ENCODE data around the gene LARP1. TPM values are rescaled to one million over a fixed set of nuclear protein-coding genes. Genes with fewer than 3 reads are reported as not detected.
A peak's percentile ranks its signal among the peaks of the same experiment; 100 is the strongest.
"Not testable (repeated sequence)": the region's sequence is repeated elsewhere in the genome, so short reads cannot be mapped to it uniquely, and the experiment has no call there.

The LARP1 gene
- total RNA-seq, 2 experiments from 2014 or later: 200 to 203 TPM

DNA sequence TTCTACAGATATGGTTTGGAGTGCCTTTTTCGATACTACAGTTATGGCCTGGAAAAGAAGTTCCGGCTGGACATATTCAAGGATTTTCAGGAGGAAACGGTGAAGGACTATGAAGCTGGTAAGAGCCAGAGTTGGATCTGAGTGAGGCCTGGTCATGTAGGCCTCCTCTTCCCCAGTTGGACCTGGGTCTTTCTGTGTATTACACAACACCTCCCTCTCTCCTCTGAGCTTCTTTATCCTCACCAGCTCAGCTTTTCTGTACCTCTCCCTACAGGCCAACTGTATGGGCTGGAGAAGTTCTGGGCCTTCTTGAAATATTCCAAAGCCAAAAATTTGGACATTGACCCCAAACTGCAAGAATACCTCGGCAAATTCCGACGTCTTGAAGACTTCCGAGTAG lies 56.1 kb downstream of the LARP1 start:
- Mint-ChIP-seq H3K36me3 (ENCODE audit: low read depth) (peaks cover 62% of the 10 kb centered on the region), H3K9me3 (no peaks in the 10 kb centered on the region), H3K27me3 (ENCODE audit: low read depth) (no peaks in the 10 kb centered on the region), H3K4me1 (ENCODE audit: low read depth) (peaks cover 24% of the 10 kb centered on the region), H3K27ac (no peak overlapping the region), H3K4me3 (no peak overlapping the region)
- intact Hi-C loops (cut with micrococcal nuclease): no loop called here
- CTCF ChIA-PET: interaction anchor here (0.6 to 2.1 kb wide), 5 partner anchors 9 to 161 kb away, joined by 3 to 12 read pairs (median 3); no protein-coding TSS in a partner anchor
- no peak for DNase-seq

DNA sequence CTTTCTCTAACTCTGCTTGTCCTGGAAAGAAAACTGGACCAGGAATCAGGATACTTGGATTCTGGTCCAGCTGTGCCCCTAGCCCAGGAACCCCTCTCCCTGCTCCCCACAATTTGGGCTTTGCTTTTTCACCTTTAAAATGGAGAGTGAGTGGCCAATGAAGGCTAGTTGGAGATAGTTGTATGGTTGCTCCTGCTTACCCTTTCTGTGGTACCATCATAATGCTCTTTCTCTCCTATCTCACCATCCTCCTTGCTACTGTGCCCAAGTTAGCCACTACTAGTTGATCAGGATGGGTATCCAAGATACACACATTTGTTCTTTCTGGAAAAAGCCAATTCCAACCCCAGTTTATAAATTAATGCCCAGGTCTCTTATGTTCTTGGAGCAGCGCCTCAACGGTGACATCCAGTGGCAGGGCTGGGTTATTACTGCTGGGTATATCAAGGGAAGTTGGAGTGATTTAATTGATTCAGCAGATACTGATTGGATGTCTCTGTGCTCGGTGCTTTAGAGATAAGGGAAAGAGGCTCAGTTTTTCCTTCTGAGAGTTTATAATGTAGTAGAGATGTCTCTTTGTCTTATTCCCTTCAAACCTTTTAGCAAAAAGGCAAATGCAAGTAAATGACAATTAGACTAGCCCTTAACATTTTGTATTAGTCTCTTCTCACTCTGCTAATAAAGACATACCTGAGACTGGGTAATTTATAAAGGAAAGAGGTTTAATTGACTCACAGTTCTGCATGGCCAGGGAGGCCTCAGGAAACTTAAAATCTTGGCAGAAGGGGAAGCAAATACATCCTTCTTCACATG lies 56.7 kb downstream of the LARP1 start:
- Mint-ChIP-seq H3K4me3 (no peak overlapping the region), H3K9me3 (no peaks in the 10 kb centered on the region), H3K27me3 (ENCODE audit: low read depth) (no peaks in the 10 kb centered on the region), H3K27ac (peak overlapping the region; percentile 11), H3K36me3 (ENCODE audit: low read depth) (peaks cover 67% of the 10 kb centered on the region), H3K4me1 (ENCODE audit: low read depth) (peaks cover 25% of the 10 kb centered on the region)
- CTCF ChIA-PET: interaction anchor here (0.9 to 2.1 kb wide), 4 partner anchors 10 to 161 kb away, joined by 3 to 12 read pairs (median 4); no protein-coding TSS in a partner anchor
- DNase-seq: peak; percentile 77
- intact Hi-C loops (cut with micrococcal nuclease): loop anchor here (1.0 kb wide), 2 partner anchors 57 to 162 kb away; partner anchors contain the start of gene LARP1

DNA sequence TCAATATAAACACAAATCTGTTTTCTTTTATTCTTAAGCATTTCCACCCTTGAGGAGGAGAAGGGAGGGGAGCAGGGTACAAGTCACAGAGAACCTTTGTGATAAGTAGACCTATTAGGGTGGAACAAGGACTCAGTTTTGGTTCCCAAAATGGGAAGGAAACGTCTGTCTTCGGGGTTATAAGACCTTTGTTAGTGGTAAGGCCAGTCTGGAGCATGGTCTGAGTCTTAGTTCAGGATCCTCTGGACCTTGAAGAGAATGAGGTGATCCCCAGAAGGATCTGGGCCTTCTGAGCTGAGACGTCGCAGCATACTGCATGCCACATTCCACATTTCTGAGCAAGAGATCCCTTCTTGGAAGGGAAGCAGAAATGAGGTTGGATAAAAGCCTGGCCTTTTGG lies 58.0 kb downstream of the LARP1 start:
- Mint-ChIP-seq H3K36me3 (ENCODE audit: low read depth) (peaks cover 68% of the 10 kb centered on the region), H3K4me3 (no peak overlapping the region), H3K27ac (peak overlapping the region; percentile 14), H3K27me3 (ENCODE audit: low read depth) (no peaks in the 10 kb centered on the region), H3K4me1 (ENCODE audit: low read depth) (peaks cover 28% of the 10 kb centered on the region), H3K9me3 (no peaks in the 10 kb centered on the region)
- intact Hi-C loops (cut with micrococcal nuclease): no loop called here
- DNase-seq: no peak
- CTCF ChIA-PET: interaction anchor here (1.4 kb wide), 1 partner anchor 163 kb away, joined by 3 read pairs; no protein-coding TSS in a partner anchor

GRCh38 chr5:154813736-154814135 lies 58.6 kb downstream of the LARP1 start:
- CTCF ChIA-PET: interaction anchor here (1.4 kb wide), 1 partner anchor 164 kb away, joined by 3 read pairs; no protein-coding TSS in a partner anchor
- Mint-ChIP-seq H3K4me1 (ENCODE audit: low read depth) (peaks cover 28% of the 10 kb centered on the region), H3K4me3 (no peak overlapping the region), H3K36me3 (ENCODE audit: low read depth) (peaks cover 62% of the 10 kb centered on the region), H3K9me3 (no peaks in the 10 kb centered on the region), H3K27me3 (ENCODE audit: low read depth) (no peaks in the 10 kb centered on the region), H3K27ac (peak overlapping the region; percentile 36)
- DNase-seq: no peak
- intact Hi-C loops (cut with micrococcal nuclease): no loop called here

DNA sequence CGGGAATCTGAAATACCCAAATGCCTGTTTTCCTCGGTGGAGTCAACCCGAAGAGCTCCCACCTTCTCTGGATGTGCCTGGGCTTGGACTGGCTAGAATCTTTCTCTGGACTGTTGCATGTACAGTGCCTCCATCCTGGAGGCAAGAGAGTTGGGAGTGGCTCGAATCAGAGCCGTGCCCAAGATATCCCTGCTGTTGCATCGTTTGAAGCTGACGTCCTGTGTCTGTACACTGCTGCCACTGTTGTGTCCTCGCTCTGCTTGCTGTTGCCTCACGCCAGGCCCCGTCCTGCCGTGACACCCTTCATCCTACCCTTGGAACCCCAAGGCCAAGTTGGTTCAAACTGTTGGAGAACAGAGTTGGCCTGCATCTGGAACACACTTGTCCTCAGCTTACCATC lies 59.8 kb downstream of the LARP1 start:
- CTCF ChIA-PET: no interaction called here
- H3K27me3 Mint-ChIP-seq (ENCODE audit: low read depth): no peaks in the 10 kb centered on the region
- no peak for DNase-seq
- peak overlapping the region; percentile 53 for H3K27ac Mint-ChIP-seq
- peaks cover 63% of the 10 kb centered on the region for H3K36me3 Mint-ChIP-seq (ENCODE audit: low read depth)
- intact Hi-C loops (cut with micrococcal nuclease): no loop called here
- H3K4me1 Mint-ChIP-seq (ENCODE audit: low read depth): peaks cover 28% of the 10 kb centered on the region
- no peaks in the 10 kb centered on the region for H3K9me3 Mint-ChIP-seq
- no peak overlapping the region for H3K4me3 Mint-ChIP-seq

- intact Hi-C loops (cut with micrococcal nuclease): no loop called here
- CTCF ChIA-PET: no interaction called here
- no peaks in the 10 kb centered on the region for H3K9me3 Mint-ChIP-seq
- peaks cover 28% of the 10 kb centered on the region for H3K4me1 Mint-ChIP-seq (ENCODE audit: low read depth)
- no peak for DNase-seq
- H3K27ac Mint-ChIP-seq: no peak overlapping the region
- H3K4me3 Mint-ChIP-seq: no peak overlapping the region
- H3K36me3 Mint-ChIP-seq (ENCODE audit: low read depth): peaks cover 63% of the 10 kb centered on the region
- H3K27me3 Mint-ChIP-seq (ENCODE audit: low read depth): no peaks in the 10 kb centered on the region
Observed at GRCh38 chr5:154815684-154816247, 60.6 kb downstream of the LARP1 start.

- no peak overlapping the region for H3K27ac Mint-ChIP-seq
- H3K4me3 Mint-ChIP-seq: no peak overlapping the region
- H3K4me1 Mint-ChIP-seq (ENCODE audit: low read depth): peaks cover 17% of the 10 kb centered on the region
- intact Hi-C loops (cut with micrococcal nuclease): no loop called here
- no peaks in the 10 kb centered on the region for H3K27me3 Mint-ChIP-seq (ENCODE audit: low read depth)
- DNase-seq: no peak
- no peaks in the 10 kb centered on the region for H3K9me3 Mint-ChIP-seq
- peaks cover 57% of the 10 kb centered on the region for H3K36me3 Mint-ChIP-seq (ENCODE audit: low read depth)
- CTCF ChIA-PET: no interaction called here
Observed at GRCh38 chr5:154816891-154817492, 61.8 kb downstream of the LARP1 start.

- CTCF ChIA-PET: no interaction called here
- no peak overlapping the region for H3K4me3 Mint-ChIP-seq
- peaks cover 54% of the 10 kb centered on the region for H3K36me3 Mint-ChIP-seq (ENCODE audit: low read depth)
- H3K9me3 Mint-ChIP-seq: no peaks in the 10 kb centered on the region
- intact Hi-C loops (cut with micrococcal nuclease): no loop called here
- no peak for DNase-seq
- peaks cover 10% of the 10 kb centered on the region for H3K4me1 Mint-ChIP-seq (ENCODE audit: low read depth)
- H3K27ac Mint-ChIP-seq: no peak overlapping the region
- H3K27me3 Mint-ChIP-seq (ENCODE audit: low read depth): no peaks in the 10 kb centered on the region
Observed at GRCh38 chr5:154817815-154818214, 62.6 kb downstream of the LARP1 start.

- H3K9me3 Mint-ChIP-seq: no peaks in the 10 kb centered on the region
- peaks cover 5% of the 10 kb centered on the region for H3K4me1 Mint-ChIP-seq (ENCODE audit: low read depth)
- peaks cover 53% of the 10 kb centered on the region for H3K36me3 Mint-ChIP-seq (ENCODE audit: low read depth)
- intact Hi-C loops (cut with micrococcal nuclease): no loop called here
- no peaks in the 10 kb centered on the region for H3K27me3 Mint-ChIP-seq (ENCODE audit: low read depth)
- CTCF ChIA-PET: interaction anchor here (1.2 kb wide), 1 partner anchor 169 kb away, joined by 3 read pairs; no protein-coding TSS in a partner anchor
- no peak overlapping the region for H3K27ac Mint-ChIP-seq
- no peak overlapping the region for H3K4me3 Mint-ChIP-seq
- no peak for DNase-seq
Observed at GRCh38 chr5:154818471-154819116, 63.4 kb downstream of the LARP1 start.

DNA sequence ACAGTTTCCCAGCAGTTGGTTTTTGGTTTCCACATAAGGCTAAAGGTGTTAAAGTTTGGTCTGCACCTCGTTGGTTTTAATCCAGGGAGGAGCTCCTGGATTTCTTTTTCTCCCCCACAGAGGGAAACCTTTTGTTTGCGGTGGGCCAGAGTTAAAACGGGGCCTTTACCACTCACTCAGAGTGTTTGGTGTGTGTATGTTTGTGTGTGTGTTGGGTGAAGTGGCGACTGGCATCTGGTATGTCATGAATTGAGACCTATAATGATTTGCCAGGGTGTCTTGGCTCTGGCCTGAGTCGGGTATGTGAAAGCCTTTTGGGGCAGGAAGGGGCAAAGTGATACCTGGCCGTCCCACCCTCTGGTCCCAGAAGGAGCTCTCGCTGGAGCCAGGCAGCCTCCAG lies 64.4 kb downstream of the LARP1 start:
- intact Hi-C loops (cut with micrococcal nuclease): no loop called here
- CTCF ChIA-PET: interaction anchor here (1.2 kb wide), 1 partner anchor 169 kb away, joined by 3 read pairs; no protein-coding TSS in a partner anchor
- Mint-ChIP-seq H3K9me3 (no peaks in the 10 kb centered on the region), H3K4me3 (no peak overlapping the region), H3K4me1 (ENCODE audit: low read depth) (peaks cover 5% of the 10 kb centered on the region), H3K27ac (no peak overlapping the region), H3K27me3 (ENCODE audit: low read depth) (no peaks in the 10 kb centered on the region), H3K36me3 (ENCODE audit: low read depth) (peaks cover 54% of the 10 kb centered on the region)
- DNase-seq: no peak

DNA sequence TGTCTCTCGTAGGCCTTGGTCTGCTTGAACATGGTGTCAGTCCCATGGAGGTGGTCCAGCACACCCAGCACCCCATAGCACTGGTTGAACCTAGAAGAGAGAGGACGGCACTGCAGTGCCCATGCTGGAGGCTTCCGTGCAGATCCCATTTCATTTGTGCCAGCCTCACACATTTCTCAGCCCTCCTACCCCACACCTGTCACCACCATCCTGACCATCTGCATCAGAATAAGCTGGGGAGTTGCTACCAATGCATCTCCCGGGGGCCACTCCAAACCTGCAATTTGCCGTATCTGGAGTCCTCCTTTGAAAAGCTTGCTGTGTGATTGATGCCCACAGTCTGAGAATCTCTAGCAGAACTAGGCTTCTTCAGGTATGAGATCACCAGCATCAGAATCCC lies 65.2 kb downstream of the LARP1 start:
- intact Hi-C loops (cut with micrococcal nuclease): no loop called here
- Mint-ChIP-seq H3K4me3 (no peak overlapping the region), H3K9me3 (no peaks in the 10 kb centered on the region), H3K27me3 (ENCODE audit: low read depth) (no peaks in the 10 kb centered on the region), H3K27ac (no peak overlapping the region), H3K4me1 (ENCODE audit: low read depth) (peaks cover 3% of the 10 kb centered on the region), H3K36me3 (ENCODE audit: low read depth) (peaks cover 48% of the 10 kb centered on the region)
- CTCF ChIA-PET: interaction anchor here (0.7 kb wide), 1 partner anchor 10 kb away, joined by 3 read pairs; no protein-coding TSS in a partner anchor
- DNase-seq: no peak

DNA sequence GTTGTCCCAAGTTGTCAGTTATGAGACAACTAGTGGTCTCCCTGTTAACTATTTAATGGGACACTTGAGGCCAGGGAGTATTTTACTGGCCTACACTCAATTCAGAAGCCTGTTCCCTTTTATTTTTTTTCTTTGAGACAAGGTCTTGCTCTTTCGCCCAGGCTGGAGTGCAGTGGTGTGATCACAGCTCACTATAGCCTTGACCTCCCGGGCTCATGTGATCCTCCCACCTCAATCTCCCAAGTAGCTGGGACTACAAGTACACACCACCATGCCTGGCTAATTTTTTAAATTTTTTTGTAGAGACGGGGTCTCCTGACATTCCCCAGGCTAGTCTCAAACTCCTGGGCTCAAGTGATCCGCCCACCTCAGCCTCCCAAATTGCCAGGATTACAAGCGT lies 67.7 kb downstream of the LARP1 start:
- H3K4me1 Mint-ChIP-seq (ENCODE audit: low read depth): peaks cover 16% of the 10 kb centered on the region
- DNase-seq; CTCF ChIA-PET; intact Hi-C loops (cut with micrococcal nuclease); H3K27me3 Mint-ChIP-seq (ENCODE audit: low read depth); H3K27ac Mint-ChIP-seq; H3K9me3 Mint-ChIP-seq; H3K4me3 Mint-ChIP-seq: not testable (repeated sequence)
- H3K36me3 Mint-ChIP-seq (ENCODE audit: low read depth): peaks cover 41% of the 10 kb centered on the region
